IMR-90 (cell line): ENCODE measurements around the gene SLC5A10. TPM values are rescaled to one million over a fixed set of nuclear protein-coding genes. Genes with fewer than 3 reads are reported as not detected.

Experiments
- ATAC-seq: fragments of 200-7000 bp; cut with Tn5 transposase; 2 replicates; pipeline ENCODE4 v1.9.1; 2020; ENCODE audit warnings: low read depth, mild to moderate bottlenecking, moderate library complexity
- BruUV-seq: library from RNA; stranded (reverse); fragments of 400-500 nt; replicated peaks from 2 replicates; lab custom pipeline; 2021; lab: Mats Ljungman, UMichigan
- CTCF ChIA-PET: fragments of 300-600 bp; formaldehyde crosslinking; extraction: SDS; loops from one replicate; lab custom pipeline; 2021; ENCODE audit warnings: antibody characterized with exemption; lab: Yijun Ruan, JAX
- POLR2A ChIA-PET: fragments of 300-600 bp; sonication (Branson Sonifier 250); formaldehyde crosslinking; loops from one replicate; lab custom pipeline; 2022; ENCODE audit warnings: antibody characterized with exemption; ENCODE audit not compliant: unreplicated experiment; lab: Charles Lee
- DNase-seq: peaks from one replicate; pipeline ENCODE4 v3.0.0; 2013
- H2AFZ ChIP-seq: replicated peaks from 2 replicates; pipeline ENCODE3; 2013; ENCODE audit warnings: low read length, mild to moderate bottlenecking; ENCODE audit not compliant: poor library complexity
- H2AK5ac ChIP-seq: 2 replicates; pipeline ENCODE4 v1.6.1; 2013; ENCODE audit warnings: low read depth, low read length, inconsistent platforms
- H2AK9ac ChIP-seq: replicated peaks from 2 replicates; pipeline ENCODE3; 2013; ENCODE audit warnings: mild to moderate bottlenecking, low read depth, low read length, moderate library complexity; ENCODE audit not compliant: poor library complexity
- H2BK120ac ChIP-seq: 2 replicates; pipeline ENCODE4 v1.6.1; 2013; ENCODE audit warnings: low read depth, low read length, inconsistent platforms
- H2BK15ac ChIP-seq: 3 replicates; pipeline ENCODE4 v1.6.1; 2013; ENCODE audit warnings: low read depth, low read length, inconsistent platforms
- H2BK20ac ChIP-seq: 2 replicates; pipeline ENCODE4 v1.6.1; 2013; ENCODE audit warnings: low read depth, mild to moderate bottlenecking, inconsistent platforms, low read length, moderate library complexity
- H2BK5ac ChIP-seq: 2 replicates; pipeline ENCODE4 v1.6.1; 2013; ENCODE audit warnings: mild to moderate bottlenecking, low read depth, low read length, inconsistent platforms; ENCODE audit not compliant: poor library complexity, severe bottlenecking
- H3K14ac ChIP-seq: replicated peaks from 2 replicates; pipeline ENCODE4 v1.6.1; 2013; ENCODE audit warnings: low read depth, low read length, inconsistent platforms
- H3K18ac ChIP-seq: 2 replicates; pipeline ENCODE4 v1.6.1; 2013; ENCODE audit warnings: low read depth, low read length, control low read depth
- H3K23ac ChIP-seq: 2 replicates; pipeline ENCODE4 v1.6.1; 2013; ENCODE audit warnings: low read depth, low read length, inconsistent platforms
- H3K27ac ChIP-seq: 2 replicates; pipeline ENCODE4 v1.5.1; 2013; ENCODE audit warnings: mild to moderate bottlenecking, control low read depth, low read length; ENCODE audit not compliant: insufficient read depth
- H3K27me3 ChIP-seq: 2 replicates; pipeline ENCODE4 v1.6.1; 2013; ENCODE audit warnings: low read length; ENCODE audit not compliant: control insufficient read depth, insufficient read depth
- H3K36me3 ChIP-seq: 2 replicates; pipeline ENCODE4 v1.6.1; 2013; ENCODE audit warnings: low read length, mixed read lengths; ENCODE audit not compliant: control insufficient read depth, insufficient read depth
- H3K4ac ChIP-seq: 2 replicates; pipeline ENCODE4 v1.6.1; 2013; ENCODE audit warnings: low read depth, low read length, inconsistent platforms
- H3K4me1 ChIP-seq: 2 replicates; pipeline ENCODE4 v1.6.1; 2013; ENCODE audit warnings: low read length, mixed read lengths; ENCODE audit not compliant: control insufficient read depth, insufficient read depth
- H3K4me2 ChIP-seq: 2 replicates; pipeline ENCODE4 v1.6.1; 2013; ENCODE audit warnings: low read depth, mild to moderate bottlenecking, control low read depth, low read length, moderate library complexity
- H3K4me3 ChIP-seq: 2 replicates; pipeline ENCODE4 v1.5.1; 2013; ENCODE audit warnings: low read depth, mild to moderate bottlenecking, control low read depth, low read length, moderate library complexity; ENCODE audit not compliant: insufficient read depth
- H3K56ac ChIP-seq: 2 replicates; pipeline ENCODE4 v1.6.1; 2013; ENCODE audit warnings: low read length, inconsistent platforms; ENCODE audit not compliant: insufficient read depth; ENCODE audit errors: extremely low read depth
- H3K79me1 ChIP-seq, 2 experiments: 2 replicates each; pipeline ENCODE4 v1.6.1; 2013; ENCODE audit warnings: low read length in 2 of 2, inconsistent platforms in 1 of 2, low read depth in 1 of 2
- H3K9ac ChIP-seq: 2 replicates; pipeline ENCODE4 v1.6.1; 2013; ENCODE audit warnings: low read depth, low read length, control low read depth
- H3K9me1 ChIP-seq: 2 replicates; pipeline ENCODE4 v1.6.1; 2013; ENCODE audit warnings: low read length, inconsistent platforms; ENCODE audit not compliant: insufficient read depth
- H3K9me3 ChIP-seq: 2 replicates; pipeline ENCODE4 v1.6.1; 2013; ENCODE audit warnings: low read length; ENCODE audit not compliant: control insufficient read depth, insufficient read depth
- H4K20me1 ChIP-seq: 2 replicates; pipeline ENCODE4 v1.6.1; 2013; ENCODE audit warnings: low read length, inconsistent platforms; ENCODE audit not compliant: insufficient read depth
- H4K5ac ChIP-seq: 2 replicates; pipeline ENCODE4 v1.6.1; 2013; ENCODE audit warnings: mild to moderate bottlenecking, low read depth, low read length, control low read depth
- H4K8ac ChIP-seq, 2 experiments: 2 replicates each; pipeline ENCODE4 v1.6.1; 2013; ENCODE audit warnings: low read depth in 2 of 2, low read length in 2 of 2, control low read depth in 1 of 2, inconsistent platforms in 1 of 2
- H4K91ac ChIP-seq: 2 replicates; pipeline ENCODE4 v1.6.1; 2013; ENCODE audit warnings: low read depth, low read length, inconsistent platforms; ENCODE audit not compliant: insufficient read depth
- BHLHE40 ChIP-seq: fragments of 150-350 bp; IDR thresholded peaks from 2 replicates; pipeline ENCODE4 v1.6.1; 2016; ENCODE audit warnings: mild to moderate bottlenecking, low read depth, low read length
- CEBPB ChIP-seq: IDR thresholded peaks from 2 replicates; pipeline ENCODE4 v1.6.1; 2012; ENCODE audit warnings: low read depth, low read length, improper control_type of control experiment
- CHD1 ChIP-seq: IDR thresholded peaks from 2 replicates; pipeline ENCODE4 v1.6.1; 2012; ENCODE audit warnings: low read depth, low read length, improper control_type of control experiment
- FOS ChIP-seq: fragments of 150-350 bp; IDR thresholded peaks from 2 replicates; pipeline ENCODE4 v1.6.1; 2016; ENCODE audit warnings: low read depth, low read length
- MAFK ChIP-seq: IDR thresholded peaks from 2 replicates; pipeline ENCODE4 v1.6.1; 2012; ENCODE audit warnings: low read depth, low read length, improper control_type of control experiment
- MAZ ChIP-seq: IDR thresholded peaks from 2 replicates; pipeline ENCODE4 v1.6.1; 2012; ENCODE audit warnings: low read depth, mild to moderate bottlenecking, low read length, improper control_type of control experiment, moderate library complexity, borderline replicate concordance
- MXI1 ChIP-seq: IDR thresholded peaks from 2 replicates; pipeline ENCODE4 v1.6.1; 2012; ENCODE audit warnings: low read depth, mild to moderate bottlenecking, low read length, moderate library complexity, borderline replicate concordance
- NFE2L2 ChIP-seq: fragments of 150-350 bp; IDR thresholded peaks from 2 replicates; pipeline ENCODE4 v1.6.1; 2016; ENCODE audit warnings: low read depth, mild to moderate bottlenecking, low read length
- POLR2A ChIP-seq: IDR thresholded peaks from 2 replicates; pipeline ENCODE4 v1.6.1; 2012; ENCODE audit warnings: mild to moderate bottlenecking, low read depth, low read length
- RAD21 ChIP-seq: IDR thresholded peaks from 2 replicates; pipeline ENCODE4 v1.6.1; 2012; ENCODE audit warnings: low read length, improper control_type of control experiment
- RCOR1 ChIP-seq: IDR thresholded peaks from 2 replicates; pipeline ENCODE4 v1.6.1; 2012; ENCODE audit warnings: mild to moderate bottlenecking, low read length, improper control_type of control experiment; ENCODE audit not compliant: insufficient replicate concordance
- RFX5 ChIP-seq: IDR thresholded peaks from 2 replicates; pipeline ENCODE4 v1.8.0; 2012; ENCODE audit warnings: low read depth, mild to moderate bottlenecking, low read length, moderate library complexity
- SMC3 ChIP-seq: fragments of 150-350 bp; IDR thresholded peaks from 2 replicates; pipeline ENCODE4 v1.6.1; 2016; ENCODE audit warnings: low read depth, mild to moderate bottlenecking, antibody characterized with exemption, low read length, moderate library complexity
- WGBS, 2 experiments: methylation state at CpG; one replicate each; pipeline versions ENCODE4 v1.1.5 to v1.1.7; 2013; ENCODE audit warnings: missing lambda C conversion rate in 2 of 2; ENCODE audit not compliant: insufficient read length in 1 of 2; ENCODE audit errors: extremely low coverage in 2 of 2; 5-methylcytosine and 5-hydroxymethylcytosine counted together
- dilution Hi-C: fragments of 300-500 bp; cut with HindIII; formaldehyde crosslinking; loops from one replicate; pipeline ENCODE4 v1.14.3; 2018; ENCODE audit warnings: low sequenced_read_pairs; ENCODE audit not compliant: unreplicated experiment
- in situ Hi-C: fragments of 300-500 bp; cut with MboI; formaldehyde crosslinking; loops from 3 replicates; pipeline ENCODE4 v1.14.3; 2019; ENCODE audit warnings: low sequenced_read_pairs, inconsistent platforms, mixed read lengths
- intact Hi-C: fragments of 100-400 bp; cut with micrococcal nuclease; formaldehyde crosslinking; loops from 2 replicates; pipeline ENCODE4 v1.10.0; 2022
- polyA plus RNA-seq, 3 experiments: library from polyadenylated mRNA; depleted of rRNA; stranded (reverse); fragments of >200 nt; gene quantifications; 2 replicates each; pipeline ENCODE4 v1.2.3, GENCODE V29; 2012; ENCODE audit warnings: low replicate concordance in 1 of 3
- total RNA-seq: library from RNA; depleted of rRNA; stranded (reverse); fragments of >200 nt; gene quantifications from 2 replicates; pipeline ENCODE4 v1.2.3, GENCODE V29; 2012
- TF ChIP-seq, protein P1 (sequence below): fragments of 150-350 bp; IDR thresholded peaks from 2 replicates; pipeline ENCODE4 v1.6.1; 2017; ENCODE audit warnings: mild to moderate bottlenecking, antibody characterized with exemption, low read length, low read depth
- TF ChIP-seq, protein P2 (sequence below): fragments of 150-350 bp; IDR thresholded peaks from 2 replicates; pipeline ENCODE4 v1.6.1; 2016; ENCODE audit warnings: low read depth, mild to moderate bottlenecking, low read length, moderate library complexity, borderline replicate concordance

SLC5A10 gene
- total and polyA plus RNA-seq, 2 of the 4 experiments (the other 2 are of a cell fraction), result not detected

DNA sequence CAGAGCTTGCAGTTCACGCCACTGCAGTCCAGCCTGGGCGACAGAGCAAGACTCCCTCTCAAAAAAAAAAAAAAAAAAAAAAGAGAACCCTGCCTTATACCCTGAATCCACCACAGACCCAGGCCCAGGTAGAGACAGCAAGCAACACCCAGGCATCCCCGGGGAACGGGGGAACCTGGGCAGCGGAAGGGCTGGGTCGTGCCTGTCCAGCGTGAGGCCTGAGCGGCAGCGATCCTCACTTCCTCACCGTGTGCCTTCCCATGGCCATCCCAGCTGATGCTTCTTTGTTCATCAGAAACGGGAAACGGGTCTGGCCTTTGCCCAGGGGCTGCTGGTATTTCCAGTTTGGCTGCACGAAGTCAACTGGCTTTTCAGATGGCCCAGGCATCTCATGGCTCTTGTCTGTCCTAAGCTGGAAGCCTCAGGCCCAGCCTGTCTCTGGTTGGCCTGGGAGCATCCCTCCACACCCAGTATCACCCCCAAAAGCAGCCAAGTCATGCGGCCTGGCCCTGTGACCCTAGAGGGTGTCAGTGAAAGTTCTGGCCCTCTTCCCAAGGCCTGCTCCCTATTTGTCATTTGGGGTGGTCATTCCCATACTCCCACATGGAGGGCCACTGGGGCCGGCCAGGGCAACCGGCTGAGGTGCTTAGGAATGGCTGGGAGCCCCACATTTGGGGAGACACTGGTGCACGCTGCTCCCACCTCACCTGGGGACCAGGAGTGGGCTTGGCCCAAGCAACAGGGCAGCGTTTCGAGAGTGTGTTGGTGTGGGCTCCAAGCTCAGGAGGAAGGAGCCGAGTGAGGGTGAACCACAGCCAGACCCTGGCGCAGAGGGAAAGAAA is 32.5 kb downstream of the SLC5A10 start:
- dilution Hi-C loops, result no loop called here
- H2AK5ac ChIP-seq, result no peak overlapping the region
- POLR2A ChIA-PET, result no interaction called here

More for the DNA sequence above, 32.5 kb downstream of the SLC5A10 start:
- no peak overlapping the region for H2BK20ac ChIP-seq
- peaks cover 28% of the 10 kb centered on the region for H3K36me3 ChIP-seq
- H2AFZ ChIP-seq, result no peak overlapping the region
- peaks cover 13% of the 10 kb centered on the region for H3K9me1 ChIP-seq
- no peak for TF ChIP-seq RFX5
- no peak for TF ChIP-seq NFE2L2
- TF ChIP-seq BHLHE40, result no peak
- no peak for TF ChIP-seq MAZ
- no peak for TF ChIP-seq RAD21
- TF ChIP-seq CEBPB, result no peak
- TF ChIP-seq MXI1, result no peak
- no peak for TF ChIP-seq CHD1
- TF ChIP-seq POLR2A, result no peak
- TF ChIP-seq, protein P1, sequence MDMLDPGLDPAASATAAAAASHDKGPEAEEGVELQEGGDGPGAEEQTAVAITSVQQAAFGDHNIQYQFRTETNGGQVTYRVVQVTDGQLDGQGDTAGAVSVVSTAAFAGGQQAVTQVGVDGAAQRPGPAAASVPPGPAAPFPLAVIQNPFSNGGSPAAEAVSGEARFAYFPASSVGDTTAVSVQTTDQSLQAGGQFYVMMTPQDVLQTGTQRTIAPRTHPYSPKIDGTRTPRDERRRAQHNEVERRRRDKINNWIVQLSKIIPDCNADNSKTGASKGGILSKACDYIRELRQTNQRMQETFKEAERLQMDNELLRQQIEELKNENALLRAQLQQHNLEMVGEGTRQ, result no peak
- TF ChIP-seq SMC3, result no peak
- no peak for TF ChIP-seq MAFK
- TF ChIP-seq FOS, result no peak
- TF ChIP-seq, protein P2, sequence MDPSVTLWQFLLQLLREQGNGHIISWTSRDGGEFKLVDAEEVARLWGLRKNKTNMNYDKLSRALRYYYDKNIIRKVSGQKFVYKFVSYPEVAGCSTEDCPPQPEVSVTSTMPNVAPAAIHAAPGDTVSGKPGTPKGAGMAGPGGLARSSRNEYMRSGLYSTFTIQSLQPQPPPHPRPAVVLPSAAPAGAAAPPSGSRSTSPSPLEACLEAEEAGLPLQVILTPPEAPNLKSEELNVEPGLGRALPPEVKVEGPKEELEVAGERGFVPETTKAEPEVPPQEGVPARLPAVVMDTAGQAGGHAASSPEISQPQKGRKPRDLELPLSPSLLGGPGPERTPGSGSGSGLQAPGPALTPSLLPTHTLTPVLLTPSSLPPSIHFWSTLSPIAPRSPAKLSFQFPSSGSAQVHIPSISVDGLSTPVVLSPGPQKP, result no peak
- TF ChIP-seq RCOR1, result no peak
- H4K20me1 ChIP-seq, result peaks cover 6% of the 10 kb centered on the region; the same call in 1 of the 2 replicates
- no peak overlapping the region for H2BK120ac ChIP-seq
- no peak overlapping the region for H3K56ac ChIP-seq
- no peak overlapping the region for H2BK15ac ChIP-seq
- H4K91ac ChIP-seq, result no peak overlapping the region
- H3K27ac ChIP-seq, result no peak overlapping the region
- H2BK5ac ChIP-seq, result no peak overlapping the region
- no peak overlapping the region for H3K9ac ChIP-seq
- no peak overlapping the region for H3K4me3 ChIP-seq
- no peak overlapping the region for H4K8ac ChIP-seq
- no peak overlapping the region for H4K5ac ChIP-seq
- no peaks in the 10 kb centered on the region for H3K9me3 ChIP-seq
- no peak overlapping the region for H3K4me2 ChIP-seq
- H3K79me1 ChIP-seq, result peaks cover 13 to 57% of the 10 kb centered on the region in 2 experiments; a peak in 3 of 4 replicates
- no peak overlapping the region for H3K23ac ChIP-seq
- intact Hi-C loops, result no loop called here
- in situ Hi-C loops, result no loop called here
- peaks cover 19% of the 10 kb centered on the region for H3K4me1 ChIP-seq
- CTCF ChIA-PET, result no interaction called here
- no peak for ATAC-seq
- H3K18ac ChIP-seq, result no peak overlapping the region
- no TSS peak for BruUV-seq
- no peaks in the 10 kb centered on the region for H3K27me3 ChIP-seq
- DNase-seq, result no peak
- no peak overlapping the region for H2AK9ac ChIP-seq
- H3K4ac ChIP-seq, result no peak overlapping the region
- no peak overlapping the region for H3K14ac ChIP-seq
- 85% methylated on average over 10 of the region's 21 CpGs; no CpG with 5 or more reads in 1 of the 2 experiments for WGBS, 2 experiments
